ENCODE results near the gene KCNG4. TPM values are rescaled to one million over a fixed set of nuclear protein-coding genes. Genes with fewer than 3 reads are reported as not detected.
"Not testable (repeated sequence)": the region's sequence is repeated elsewhere in the genome, so short reads cannot be mapped to it uniquely, and the experiment has no call there.

The KCNG4 gene
- total RNA-seq, 1 donor from 2014 or later = not detected

- Mint-ChIP-seq H3K27me3 (ENCODE audit: low read depth) (peaks cover 2% of the 10 kb centered on the region), H3K4me1 (ENCODE audit: low read depth) (no peaks in the 10 kb centered on the region), H3K27ac (no peak overlapping the region), H3K4me3 (ENCODE audit: low read depth) (no peak overlapping the region), H3K36me3 (ENCODE audit: low read depth) (no peaks in the 10 kb centered on the region), H3K9me3 (no peaks in the 10 kb centered on the region)
- intact Hi-C loops (cut with micrococcal nuclease) = no loop called here
- DNase-seq (ENCODE audit: low spot score) = no peak
Observed at GRCh38 chr16:84225571-84225970, 14.2 kb downstream of the KCNG4 start.

DNA sequence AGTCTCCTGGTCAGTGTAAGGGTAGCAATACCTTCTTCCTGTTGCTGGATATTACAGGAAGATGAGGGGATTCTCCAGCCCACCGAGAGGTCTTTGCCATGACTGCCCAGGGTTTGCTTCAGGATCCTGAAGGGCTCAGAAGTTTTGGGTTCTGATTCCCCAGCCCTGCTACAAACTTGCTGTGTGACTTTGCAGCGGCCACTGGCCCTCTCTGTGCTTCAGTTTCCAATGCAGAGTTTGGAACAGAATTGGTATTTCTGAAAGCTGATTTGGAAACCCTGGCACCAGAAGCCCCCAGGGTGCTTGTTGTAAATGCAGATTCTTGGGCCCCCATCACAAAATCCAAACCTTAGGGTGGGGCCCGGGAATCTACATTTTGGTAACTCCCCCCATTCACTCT is 14.7 kb downstream of the KCNG4 start:
- Mint-ChIP-seq H3K4me1 (ENCODE audit: low read depth) (no peaks in the 10 kb centered on the region), H3K4me3 (ENCODE audit: low read depth) (no peak overlapping the region)

GRCh38 chr16:84224554-84224953 is 15.3 kb downstream of the KCNG4 start:
- Mint-ChIP-seq H3K9me3 (no peaks in the 10 kb centered on the region), H3K27me3 (ENCODE audit: low read depth) (peaks cover 2% of the 10 kb centered on the region), H3K4me3 (ENCODE audit: low read depth) (no peak overlapping the region), H3K4me1 (ENCODE audit: low read depth) (no peaks in the 10 kb centered on the region), H3K36me3 (ENCODE audit: low read depth) (no peaks in the 10 kb centered on the region), H3K27ac (no peak overlapping the region)
- intact Hi-C loops (cut with micrococcal nuclease) = no loop called here
- no peak for DNase-seq (ENCODE audit: low spot score)

More for the DNA sequence above, 14.7 kb downstream of the KCNG4 start:
- intact Hi-C loops (cut with micrococcal nuclease) = no loop called here
- H3K36me3 Mint-ChIP-seq (ENCODE audit: low read depth) = no peaks in the 10 kb centered on the region
- no peak overlapping the region for H3K27ac Mint-ChIP-seq
- DNase-seq (ENCODE audit: low spot score) = no peak
- peaks cover 2% of the 10 kb centered on the region for H3K27me3 Mint-ChIP-seq (ENCODE audit: low read depth)
- H3K9me3 Mint-ChIP-seq = no peaks in the 10 kb centered on the region

GRCh38 chr16:84223456-84223855 is 16.4 kb downstream of the KCNG4 start:
- no peak overlapping the region for H3K4me3 Mint-ChIP-seq (ENCODE audit: low read depth)

GRCh38 chr16:84220851-84221250 is 19.0 kb downstream of the KCNG4 start:
- Mint-ChIP-seq H3K4me1 (ENCODE audit: low read depth) (no peaks in the 10 kb centered on the region), H3K27me3 (ENCODE audit: low read depth) (peaks cover 2% of the 10 kb centered on the region), H3K9me3 (no peaks in the 10 kb centered on the region), H3K27ac (no peak overlapping the region), H3K4me3 (ENCODE audit: low read depth) (no peak overlapping the region), H3K36me3 (ENCODE audit: low read depth) (no peaks in the 10 kb centered on the region)
- intact Hi-C loops (cut with micrococcal nuclease) = no loop called here
- DNase-seq (ENCODE audit: low spot score) = no peak

More at GRCh38 chr16:84223456-84223855, 16.4 kb downstream of the KCNG4 start:
- no peak for DNase-seq (ENCODE audit: low spot score)
- no peaks in the 10 kb centered on the region for H3K9me3 Mint-ChIP-seq
- intact Hi-C loops (cut with micrococcal nuclease) = no loop called here
- peaks cover 2% of the 10 kb centered on the region for H3K27me3 Mint-ChIP-seq (ENCODE audit: low read depth)
- no peak overlapping the region for H3K27ac Mint-ChIP-seq
- H3K36me3 Mint-ChIP-seq (ENCODE audit: low read depth) = no peaks in the 10 kb centered on the region
- no peaks in the 10 kb centered on the region for H3K4me1 Mint-ChIP-seq (ENCODE audit: low read depth)

DNA sequence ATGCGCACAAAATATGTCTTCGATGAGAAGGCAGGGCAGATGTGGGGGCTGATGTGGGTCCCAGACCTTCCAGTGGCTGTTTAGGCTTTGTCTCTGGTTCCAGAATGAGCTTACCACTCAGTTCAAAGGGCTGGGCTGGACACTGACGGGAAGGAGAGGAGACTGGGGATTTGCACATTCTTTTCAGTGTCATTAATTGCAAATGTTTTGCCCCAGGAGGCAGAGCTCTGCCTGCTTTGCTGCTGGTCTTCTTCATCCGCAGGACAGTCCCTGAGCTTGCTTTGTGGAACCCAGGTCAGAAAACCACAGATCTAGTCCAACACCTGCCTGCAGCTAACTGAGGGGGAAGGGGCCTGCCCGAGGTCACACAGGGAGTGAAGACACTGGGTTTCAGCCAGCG is 20.9 kb downstream of the KCNG4 start:
- Mint-ChIP-seq H3K27ac (no peak overlapping the region), H3K36me3 (ENCODE audit: low read depth) (no peaks in the 10 kb centered on the region), H3K4me1 (ENCODE audit: low read depth) (no peaks in the 10 kb centered on the region), H3K4me3 (ENCODE audit: low read depth) (no peak overlapping the region), H3K27me3 (ENCODE audit: low read depth) (peaks cover 2% of the 10 kb centered on the region), H3K9me3 (no peaks in the 10 kb centered on the region)
- intact Hi-C loops (cut with micrococcal nuclease) = no loop called here
- no peak for DNase-seq (ENCODE audit: low spot score)

GRCh38 chr16:84218176-84218823 is 21.5 kb downstream of the KCNG4 start:
- Mint-ChIP-seq H3K4me1 (ENCODE audit: low read depth) (no peaks in the 10 kb centered on the region), H3K4me3 (ENCODE audit: low read depth) (no peak overlapping the region), H3K27me3 (ENCODE audit: low read depth) (peaks cover 2% of the 10 kb centered on the region), H3K36me3 (ENCODE audit: low read depth) (no peaks in the 10 kb centered on the region), H3K9me3 (no peaks in the 10 kb centered on the region), H3K27ac (no peak overlapping the region)
- DNase-seq (ENCODE audit: low spot score) = no peak
- intact Hi-C loops (cut with micrococcal nuclease) = no loop called here

DNA sequence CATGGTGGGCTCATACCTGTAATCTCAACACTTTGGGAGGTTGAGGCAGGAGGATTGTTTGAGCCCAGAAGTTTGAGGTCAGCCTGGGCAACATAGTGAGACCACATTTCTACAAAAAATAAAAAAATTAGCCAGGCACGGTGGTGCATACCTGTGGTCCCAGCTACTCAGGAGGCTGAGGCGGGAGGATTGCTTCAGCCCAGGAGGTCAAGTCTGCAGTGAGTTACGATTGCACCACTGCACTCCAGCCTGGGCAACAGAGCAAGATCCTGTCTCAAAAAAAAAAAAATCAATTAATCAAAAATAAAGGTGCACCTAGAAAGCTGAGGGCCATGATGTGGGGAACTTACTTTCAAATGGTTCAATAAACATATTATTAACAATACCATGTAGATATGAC is 23.7 kb downstream of the KCNG4 start:
- H3K27me3 Mint-ChIP-seq (ENCODE audit: low read depth); H3K4me1 Mint-ChIP-seq (ENCODE audit: low read depth); H3K27ac Mint-ChIP-seq; H3K4me3 Mint-ChIP-seq (ENCODE audit: low read depth); DNase-seq (ENCODE audit: low spot score); intact Hi-C loops (cut with micrococcal nuclease); H3K36me3 Mint-ChIP-seq (ENCODE audit: low read depth); H3K9me3 Mint-ChIP-seq: not testable (repeated sequence)

- no peaks in the 10 kb centered on the region for H3K36me3 Mint-ChIP-seq (ENCODE audit: low read depth)
- H3K9me3 Mint-ChIP-seq = no peaks in the 10 kb centered on the region
- intact Hi-C loops (cut with micrococcal nuclease) = no loop called here
- H3K27me3 Mint-ChIP-seq (ENCODE audit: low read depth) = peaks cover 2% of the 10 kb centered on the region
- no peak for DNase-seq (ENCODE audit: low spot score)
- H3K4me3 Mint-ChIP-seq (ENCODE audit: low read depth) = no peak overlapping the region
- H3K4me1 Mint-ChIP-seq (ENCODE audit: low read depth) = no peaks in the 10 kb centered on the region
- no peak overlapping the region for H3K27ac Mint-ChIP-seq
Observed at GRCh38 chr16:84215531-84215930, 24.3 kb downstream of the KCNG4 start.

DNA sequence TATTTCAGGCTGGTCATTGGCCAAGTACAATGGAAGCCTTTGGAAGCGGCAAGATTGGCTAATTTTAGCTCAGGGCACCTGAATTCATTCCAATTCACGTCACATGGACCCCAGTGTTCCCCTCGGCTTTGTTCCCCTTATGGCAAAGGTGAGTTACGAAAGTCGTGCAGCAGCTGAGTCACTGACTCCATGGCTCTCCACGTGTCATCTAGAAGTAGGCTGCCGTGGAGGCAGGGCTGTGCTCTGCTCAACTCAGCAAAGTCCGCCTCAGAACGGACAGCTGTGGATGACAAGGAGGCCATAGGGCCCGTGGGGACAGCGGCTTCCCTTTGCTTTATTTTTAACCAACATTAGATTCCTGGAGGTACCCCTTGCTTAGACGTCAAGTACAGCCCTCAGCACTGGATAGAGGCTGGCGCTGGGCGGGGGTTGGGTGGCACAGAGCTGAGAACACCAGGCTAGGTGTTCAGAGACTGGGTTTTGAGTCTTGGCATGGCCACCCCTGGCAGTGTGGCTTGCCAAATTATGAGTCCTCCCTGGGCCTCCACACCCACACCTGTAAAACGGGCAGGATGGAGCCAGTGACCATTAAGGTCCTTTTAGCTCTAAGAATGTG is 25.3 kb downstream of the KCNG4 start:
- Mint-ChIP-seq H3K27ac (no peak overlapping the region), H3K36me3 (ENCODE audit: low read depth) (no peaks in the 10 kb centered on the region), H3K4me1 (ENCODE audit: low read depth) (no peaks in the 10 kb centered on the region), H3K4me3 (ENCODE audit: low read depth) (no peak overlapping the region), H3K27me3 (ENCODE audit: low read depth) (peaks cover 2% of the 10 kb centered on the region), H3K9me3 (no peaks in the 10 kb centered on the region)
- intact Hi-C loops (cut with micrococcal nuclease) = no loop called here
- DNase-seq (ENCODE audit: low spot score) = no peak

- Mint-ChIP-seq H3K4me1 (ENCODE audit: low read depth) (peaks cover 4% of the 10 kb centered on the region), H3K4me3 (ENCODE audit: low read depth) (no peak overlapping the region), H3K27me3 (ENCODE audit: low read depth) (peaks cover 2% of the 10 kb centered on the region), H3K36me3 (ENCODE audit: low read depth) (no peaks in the 10 kb centered on the region), H3K27ac (no peak overlapping the region), H3K9me3 (no peaks in the 10 kb centered on the region)
- intact Hi-C loops (cut with micrococcal nuclease) = no loop called here
- DNase-seq (ENCODE audit: low spot score) = no peak
Observed at GRCh38 chr16:84212631-84213030, 27.2 kb downstream of the KCNG4 start.

DNA sequence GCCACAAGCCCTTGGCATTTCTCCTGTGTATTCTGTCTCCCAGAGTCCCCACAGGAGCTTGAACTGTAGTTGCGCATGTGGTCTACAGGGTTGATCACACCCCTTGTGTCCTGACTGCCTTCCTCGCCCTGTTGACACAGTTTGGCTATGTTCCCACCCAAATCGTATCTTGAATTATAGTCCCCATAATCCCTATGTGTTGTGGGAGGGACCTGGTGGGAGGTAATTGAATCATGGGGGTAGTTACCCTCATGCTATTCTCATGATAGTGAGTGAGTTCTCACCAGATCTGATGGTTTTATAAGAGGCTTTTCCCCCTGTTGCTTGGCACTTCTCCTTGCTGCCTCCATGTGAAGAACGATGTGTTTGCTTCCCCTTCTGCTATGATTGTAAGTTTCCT is 27.7 kb downstream of the KCNG4 start:
- no peak for DNase-seq (ENCODE audit: low spot score)
- H3K27me3 Mint-ChIP-seq (ENCODE audit: low read depth) = peaks cover under 1% of the 10 kb centered on the region
- H3K9me3 Mint-ChIP-seq = no peaks in the 10 kb centered on the region
- no peak overlapping the region for H3K4me3 Mint-ChIP-seq (ENCODE audit: low read depth)
- peaks cover 4% of the 10 kb centered on the region for H3K4me1 Mint-ChIP-seq (ENCODE audit: low read depth)
- H3K27ac Mint-ChIP-seq = no peak overlapping the region
- no peaks in the 10 kb centered on the region for H3K36me3 Mint-ChIP-seq (ENCODE audit: low read depth)
- intact Hi-C loops (cut with micrococcal nuclease) = no loop called here

- Mint-ChIP-seq H3K36me3 (ENCODE audit: low read depth) (no peaks in the 10 kb centered on the region), H3K27me3 (ENCODE audit: low read depth) (no peaks in the 10 kb centered on the region), H3K4me1 (ENCODE audit: low read depth) (peaks cover 4% of the 10 kb centered on the region), H3K27ac (no peak overlapping the region), H3K9me3 (no peaks in the 10 kb centered on the region), H3K4me3 (ENCODE audit: low read depth) (no peak overlapping the region)
- intact Hi-C loops (cut with micrococcal nuclease) = no loop called here
- no peak for DNase-seq (ENCODE audit: low spot score)
Observed at GRCh38 chr16:84209989-84210388, 29.8 kb downstream of the KCNG4 start.
